Activated CD4-positive, CD25-positive, alpha-beta regulatory T cell (primary cell): Measurements from ENCODE around the gene TPCN2.
"Not testable (repeated sequence)": the region's sequence is repeated elsewhere in the genome, so short reads cannot be mapped to it uniquely, and the experiment has no call there.

ENCODE experiments used
- DNase-seq, 4 experiments: peaks; one replicate each; lab custom pipeline; 2025; lab: John Stamatoyannopoulos, UW

The TPCN2 gene

DNA sequence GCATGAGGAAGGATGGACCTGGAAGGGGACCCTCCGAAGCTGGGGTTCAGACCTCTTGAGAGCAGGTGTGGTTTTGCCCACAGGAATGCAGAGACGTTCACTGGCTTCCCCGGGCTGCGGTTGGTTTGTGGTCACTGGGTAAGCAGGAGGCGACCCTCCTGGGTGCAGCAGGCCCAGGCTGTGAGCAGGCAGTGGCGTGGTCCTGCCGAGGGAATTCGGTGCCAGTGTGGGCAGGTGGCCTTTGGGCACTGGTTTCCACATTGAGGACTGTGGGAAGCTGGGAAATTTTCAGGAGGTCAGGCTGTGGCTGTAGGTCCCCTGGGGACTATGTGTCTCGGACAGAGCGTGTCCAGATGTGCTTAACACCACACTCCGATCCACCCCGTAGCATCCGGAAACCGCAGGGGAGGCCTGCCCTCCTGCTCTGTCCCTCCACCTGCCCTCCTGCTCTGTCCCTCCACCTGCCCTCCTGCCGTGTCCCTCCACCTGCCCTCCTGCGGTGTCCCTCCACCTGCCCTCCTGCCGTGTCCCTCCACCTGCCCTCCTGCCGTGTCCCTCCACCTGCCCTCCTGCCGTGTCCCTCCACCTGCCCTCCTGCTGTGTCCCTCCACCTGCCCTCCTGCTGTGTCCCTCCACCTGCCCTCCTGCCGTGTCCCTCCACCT lies 27.5 kb downstream of the TPCN2 start:
- DNase-seq: no peak

DNA sequence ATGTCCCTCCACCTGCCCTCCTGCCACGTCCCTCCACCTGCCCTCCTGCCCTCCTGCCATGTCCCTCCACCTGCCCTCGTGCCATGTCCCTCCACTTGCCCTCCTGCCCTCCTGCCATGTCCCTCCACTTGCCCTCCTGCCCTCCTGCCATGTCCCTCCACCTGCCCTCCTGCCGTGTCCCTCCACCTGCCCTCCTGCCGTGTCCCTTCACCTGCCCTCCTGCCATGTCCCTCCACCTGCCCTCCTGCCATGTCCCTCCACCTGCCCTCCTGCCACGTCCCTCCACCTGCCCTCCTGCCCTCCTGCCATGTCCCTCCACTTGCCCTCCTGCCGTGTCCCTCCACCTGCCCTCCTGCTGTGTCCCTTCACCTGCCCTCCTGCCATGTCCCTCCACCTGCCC lies 28.2 kb downstream of the TPCN2 start:
- DNase-seq: not testable (repeated sequence)

GRCh38 chr11:69078508-69078907 lies 29.8 kb downstream of the TPCN2 start:
- DNase-seq: no peak

DNA sequence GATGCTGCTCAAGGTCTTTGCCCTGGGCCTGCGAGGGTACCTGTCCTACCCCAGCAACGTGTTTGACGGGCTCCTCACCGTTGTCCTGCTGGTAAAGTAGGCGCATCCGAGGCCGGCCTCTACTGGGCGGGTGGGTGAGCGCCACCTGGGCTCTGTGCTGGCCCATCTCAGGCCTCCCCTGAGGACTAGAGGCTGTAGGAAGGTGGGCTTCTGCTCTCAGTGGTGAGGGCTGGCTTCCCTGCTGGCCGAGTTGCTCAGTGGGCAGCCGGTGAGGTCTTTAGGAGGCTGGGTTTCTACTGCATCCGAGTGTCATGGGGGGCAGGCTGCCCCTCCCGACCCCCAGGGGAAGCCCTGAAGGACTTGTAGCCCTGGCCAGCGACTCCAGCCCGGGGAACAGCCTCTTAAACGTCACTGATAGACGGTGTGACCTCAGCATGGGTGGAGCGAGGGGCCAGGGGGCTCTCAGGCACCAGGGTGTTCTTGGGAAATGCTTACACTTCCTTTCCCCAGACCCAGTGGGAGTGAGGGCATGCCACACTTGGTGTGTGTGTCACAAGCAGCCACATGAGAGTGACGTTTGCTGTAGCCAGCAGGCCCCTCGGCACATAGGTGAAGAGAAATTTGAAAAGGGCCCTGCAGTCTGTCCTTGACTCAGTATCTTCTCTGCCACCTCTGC lies 30.3 kb downstream of the TPCN2 start:
- no peak for DNase-seq

- DNase-seq: no peak
These were observed 31.0 kb downstream of the TPCN2 start for GRCh38 chr11:69079661-69080256.

GRCh38 chr11:69080257-69080995 lies 31.7 kb downstream of the TPCN2 start:
- peak in 1 of 4 experiments; percentile 31 for DNase-seq

- DNase-seq: no peak
These were observed 32.4 kb downstream of the TPCN2 start for GRCh38 chr11:69081180-69081579.

GRCh38 chr11:69083531-69084247 lies 35.0 kb downstream of the TPCN2 start:
- DNase-seq: no peak

DNA sequence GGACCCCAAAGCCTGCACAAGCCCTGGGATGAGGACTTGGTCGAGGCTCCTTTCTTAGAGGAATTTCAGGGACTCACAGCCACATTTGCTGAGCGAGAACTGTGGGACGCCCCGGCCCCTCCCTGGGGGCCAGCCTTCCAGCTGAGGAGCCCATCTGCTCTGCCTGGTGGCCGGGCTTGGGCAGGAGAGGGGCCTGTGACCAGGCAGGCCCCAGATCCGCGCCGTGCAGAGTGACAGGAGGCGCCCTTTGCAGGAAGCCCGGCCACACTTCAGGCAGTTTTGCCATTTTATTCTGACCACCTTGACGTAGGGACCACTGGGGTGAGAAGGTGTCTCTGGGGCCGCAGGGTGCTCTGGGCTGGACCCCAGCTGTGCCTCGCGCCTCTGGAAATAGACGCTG lies 35.6 kb downstream of the TPCN2 start:
- DNase-seq: no peak

GRCh38 chr11:69085490-69086095 lies 36.9 kb downstream of the TPCN2 start:
- no peak for DNase-seq

GRCh38 chr11:69086152-69087132 lies 37.7 kb downstream of the TPCN2 start:
- DNase-seq: no peak

- DNase-seq: no peak
These were observed 38.4 kb downstream of the TPCN2 start for GRCh38 chr11:69087133-69087524.

- DNase-seq: no peak
These were observed 39.1 kb downstream of the TPCN2 start for GRCh38 chr11:69087811-69088210.

DNA sequence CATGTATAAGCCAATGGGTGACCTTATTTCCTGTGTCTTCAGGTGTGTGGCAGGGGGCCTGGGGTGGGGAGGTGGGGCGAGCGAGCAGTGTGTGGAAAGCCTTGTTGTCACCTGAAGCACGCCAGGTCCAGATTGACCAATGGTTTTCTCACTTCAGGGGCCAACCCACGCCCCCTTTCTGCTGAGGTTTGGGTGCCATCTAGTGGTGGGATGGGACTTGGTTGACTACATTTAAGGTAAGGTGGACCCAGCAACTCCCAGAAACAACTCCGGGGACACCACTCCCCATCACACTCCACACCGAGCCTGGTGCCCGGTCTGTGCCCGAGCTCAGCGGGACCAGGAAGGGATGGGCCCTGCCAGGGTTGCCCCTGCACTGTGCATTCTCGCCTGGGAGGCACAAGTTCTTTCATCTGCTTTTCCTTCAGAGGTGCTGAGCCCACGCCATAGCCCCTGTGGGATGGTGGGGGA lies 40.0 kb downstream of the TPCN2 start:
- DNase-seq: peak; percentile 18 to 32 (median 24)

DNA sequence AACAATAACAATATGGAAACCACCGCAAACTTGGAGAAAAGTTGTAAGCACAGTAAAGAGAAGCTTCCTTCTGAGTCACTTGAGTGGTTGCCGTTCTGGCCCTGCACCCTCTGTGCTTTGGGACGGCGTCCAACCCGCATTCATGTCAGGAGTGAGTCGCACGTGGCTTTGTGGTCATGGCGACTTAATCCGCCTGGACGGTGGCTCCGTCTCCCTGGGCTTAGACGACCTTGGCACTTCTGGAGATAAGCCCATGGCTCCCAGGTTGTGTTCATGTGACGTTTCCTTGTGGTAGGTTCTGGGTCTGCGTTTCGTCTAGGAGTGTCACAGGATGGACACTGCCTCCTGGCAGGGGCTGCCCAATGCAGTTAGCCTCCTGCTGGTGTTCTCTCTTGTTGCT lies 40.5 kb downstream of the TPCN2 start:
- no peak for DNase-seq

- DNase-seq: no peak
These were observed 43.0 kb downstream of the TPCN2 start for GRCh38 chr11:69091638-69092165.

DNA sequence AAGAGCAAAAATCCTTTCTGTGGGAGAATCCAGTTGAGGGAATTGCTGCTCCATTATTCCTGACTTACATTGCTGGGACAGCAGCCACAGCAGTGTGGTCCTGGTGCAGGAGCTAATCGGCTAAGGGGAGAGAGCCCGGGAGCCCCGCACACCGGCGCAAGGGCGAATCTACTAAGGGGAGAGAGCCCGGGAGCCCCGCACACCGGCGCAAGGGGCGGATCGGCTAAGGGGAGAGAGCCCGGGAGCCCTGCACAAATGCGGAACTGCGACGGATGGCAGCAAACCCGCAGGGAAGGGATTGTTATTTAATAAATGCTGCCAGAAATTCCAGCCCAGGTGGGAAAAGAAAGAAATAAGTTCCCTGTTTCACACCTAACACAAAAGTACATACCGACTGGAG lies 43.5 kb downstream of the TPCN2 start:
- DNase-seq: no peak

- no peak for DNase-seq
These were observed 44.4 kb downstream of the TPCN2 start for GRCh38 chr11:69093106-69093505.

- no peak for DNase-seq
These were observed 45.6 kb downstream of the TPCN2 start for GRCh38 chr11:69094111-69094914.
